ENCODE measurements around the gene TMEM14C.

DNA sequence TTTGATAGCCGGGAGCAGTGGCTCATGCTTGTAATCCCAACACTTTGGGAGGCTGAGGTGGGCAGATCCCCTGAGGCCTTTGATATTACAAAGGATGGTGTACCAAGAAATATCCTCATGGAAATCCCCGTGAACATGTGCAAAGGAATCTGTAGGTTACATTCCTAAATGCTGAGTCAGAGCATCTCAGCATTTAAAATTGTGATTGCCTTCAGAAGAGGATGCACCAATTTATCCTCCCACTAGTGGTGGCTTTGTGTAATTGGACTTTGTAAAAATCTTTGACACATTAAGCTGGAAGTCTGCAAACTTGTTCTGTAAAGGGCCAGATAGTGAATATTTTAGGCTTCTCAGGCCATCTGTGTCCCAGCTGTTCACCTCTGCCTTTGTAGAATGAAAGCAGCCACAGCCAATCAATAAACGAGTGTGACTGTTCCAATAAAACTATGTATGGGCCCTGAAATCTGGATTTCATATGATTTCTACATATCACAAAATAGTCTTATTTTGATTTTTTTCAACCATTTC lies 36.5 kb downstream of the TMEM14C start:
- TF ChIP-seq, protein P1, sequence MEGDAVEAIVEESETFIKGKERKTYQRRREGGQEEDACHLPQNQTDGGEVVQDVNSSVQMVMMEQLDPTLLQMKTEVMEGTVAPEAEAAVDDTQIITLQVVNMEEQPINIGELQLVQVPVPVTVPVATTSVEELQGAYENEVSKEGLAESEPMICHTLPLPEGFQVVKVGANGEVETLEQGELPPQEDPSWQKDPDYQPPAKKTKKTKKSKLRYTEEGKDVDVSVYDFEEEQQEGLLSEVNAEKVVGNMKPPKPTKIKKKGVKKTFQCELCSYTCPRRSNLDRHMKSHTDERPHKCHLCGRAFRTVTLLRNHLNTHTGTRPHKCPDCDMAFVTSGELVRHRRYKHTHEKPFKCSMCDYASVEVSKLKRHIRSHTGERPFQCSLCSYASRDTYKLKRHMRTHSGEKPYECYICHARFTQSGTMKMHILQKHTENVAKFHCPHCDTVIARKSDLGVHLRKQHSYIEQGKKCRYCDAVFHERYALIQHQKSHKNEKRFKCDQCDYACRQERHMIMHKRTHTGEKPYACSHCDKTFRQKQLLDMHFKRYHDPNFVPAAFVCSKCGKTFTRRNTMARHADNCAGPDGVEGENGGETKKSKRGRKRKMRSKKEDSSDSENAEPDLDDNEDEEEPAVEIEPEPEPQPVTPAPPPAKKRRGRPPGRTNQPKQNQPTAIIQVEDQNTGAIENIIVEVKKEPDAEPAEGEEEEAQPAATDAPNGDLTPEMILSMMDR (IDR thresholded peaks at IDR 0.05; ENCODE audit: extremely low read depth in 1 of 2, insufficient read depth in 1 of 2, low read depth in 1 of 2, low read length in 2 of 2) = peak; percentile 46 to 47
- TF ChIP-seq POLR2AphosphoS5 (IDR thresholded peaks at IDR 0.05; ENCODE audit: insufficient read depth, low read depth, low read length) (no peak), POLR2A (IDR thresholded peaks at IDR 0.05; ENCODE audit: low read depth, low read length) (no peak), FOS (IDR thresholded peaks at IDR 0.05; ENCODE audit: borderline replicate concordance, insufficient read depth, low read length) (peak; percentile 63)

All from endothelial cell of umbilical vein (primary cell).